ENCODE results near the gene SPRYD3.
A peak's percentile ranks its signal among the peaks of the same experiment; 100 is the strongest.

Gene SPRYD3

GRCh38 chr12:53086361-53086760 lies 7.2 kb upstream of the SPRYD3 start:
- TF ChIP-seq YY1 (IDR thresholded peaks at IDR 0.05; ENCODE audit: low read depth) = no peak

GRCh38 chr12:53082637-53083175 lies 3.5 kb upstream of the SPRYD3 start:
- TF ChIP-seq EP300 (IDR thresholded peaks at IDR 0.05; ENCODE audit: borderline replicate concordance) (no peak), YY1 (IDR thresholded peaks at IDR 0.05; ENCODE audit: low read depth) (no peak), ZBTB7A (IDR thresholded peaks at IDR 0.05; ENCODE audit: low read depth) (no peak), TCF12 (IDR thresholded peaks at IDR 0.05; ENCODE audit: low read depth) (no peak), REST (IDR thresholded peaks at IDR 0.05; ENCODE audit: low read depth) (no peak), FOXM1 (IDR thresholded peaks at IDR 0.05; ENCODE audit: borderline replicate concordance, low read depth) (no peak), CREB1 (IDR thresholded peaks at IDR 0.05; ENCODE audit: low read depth) (no peak), CEBPB (IDR thresholded peaks at IDR 0.05) (no peak), NFIC (IDR thresholded peaks at IDR 0.05) (no peak), RAD21 (IDR thresholded peaks at IDR 0.05; ENCODE audit: low read depth) (no peak), MAX (IDR thresholded peaks at IDR 0.05) (no peak), EGR1 (IDR thresholded peaks at IDR 0.05) (no peak)
- TF ChIP-seq, protein P1, sequence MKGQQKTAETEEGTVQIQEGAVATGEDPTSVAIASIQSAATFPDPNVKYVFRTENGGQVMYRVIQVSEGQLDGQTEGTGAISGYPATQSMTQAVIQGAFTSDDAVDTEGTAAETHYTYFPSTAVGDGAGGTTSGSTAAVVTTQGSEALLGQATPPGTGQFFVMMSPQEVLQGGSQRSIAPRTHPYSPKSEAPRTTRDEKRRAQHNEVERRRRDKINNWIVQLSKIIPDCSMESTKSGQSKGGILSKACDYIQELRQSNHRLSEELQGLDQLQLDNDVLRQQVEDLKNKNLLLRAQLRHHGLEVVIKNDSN (IDR thresholded peaks at IDR 0.05) = no peak

GRCh38 chr12:53078425-53079225 lies 565 bp downstream of the SPRYD3 start:
- peak; percentile 46 for TF ChIP-seq NFIC (IDR thresholded peaks at IDR 0.05)
- TF ChIP-seq TEAD4 (IDR thresholded peaks at IDR 0.05) = no peak
- TF ChIP-seq, protein P1 (IDR thresholded peaks at IDR 0.05) = peak; percentile 83
- peak; percentile 86 for TF ChIP-seq MAX (IDR thresholded peaks at IDR 0.05)
- no peak for TF ChIP-seq EGR1 (IDR thresholded peaks at IDR 0.05)

DNA sequence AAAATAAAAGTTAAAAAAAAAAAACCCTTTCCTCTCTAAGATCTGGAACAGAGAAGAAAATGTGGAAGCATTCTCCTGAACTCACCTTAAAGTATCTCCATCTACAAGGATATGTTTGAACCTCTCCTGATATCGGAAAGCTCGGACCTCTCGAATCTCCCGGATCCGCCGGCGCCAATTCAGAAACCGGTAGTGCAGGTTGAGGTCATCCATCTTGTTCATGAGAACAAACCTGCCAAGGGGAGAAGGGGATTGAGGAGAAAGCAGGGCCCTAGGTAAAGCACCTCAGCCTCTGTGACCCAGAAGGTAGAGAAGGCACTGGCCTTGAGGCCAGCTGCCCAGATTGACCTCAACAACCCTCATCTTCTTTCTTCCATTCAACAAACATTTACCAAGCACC lies 2.2 kb downstream of the SPRYD3 start:
- no peak for TF ChIP-seq REST (IDR thresholded peaks at IDR 0.05; ENCODE audit: low read depth)
- no peak for TF ChIP-seq CEBPB (IDR thresholded peaks at IDR 0.05)
- no peak for TF ChIP-seq NFIC (IDR thresholded peaks at IDR 0.05)
- no peak for TF ChIP-seq EGR1 (IDR thresholded peaks at IDR 0.05)
- no peak for TF ChIP-seq MAX (IDR thresholded peaks at IDR 0.05)
- no peak for TF ChIP-seq RAD21 (IDR thresholded peaks at IDR 0.05; ENCODE audit: low read depth)
- no peak for TF ChIP-seq YY1 (IDR thresholded peaks at IDR 0.05; ENCODE audit: low read depth)
- no peak for TF ChIP-seq EP300 (IDR thresholded peaks at IDR 0.05; ENCODE audit: borderline replicate concordance)
- TF ChIP-seq FOXM1 (IDR thresholded peaks at IDR 0.05; ENCODE audit: borderline replicate concordance, low read depth) = no peak
- no peak for TF ChIP-seq ZBTB7A (IDR thresholded peaks at IDR 0.05; ENCODE audit: low read depth)
- no peak for TF ChIP-seq TEAD4 (IDR thresholded peaks at IDR 0.05)

DNA sequence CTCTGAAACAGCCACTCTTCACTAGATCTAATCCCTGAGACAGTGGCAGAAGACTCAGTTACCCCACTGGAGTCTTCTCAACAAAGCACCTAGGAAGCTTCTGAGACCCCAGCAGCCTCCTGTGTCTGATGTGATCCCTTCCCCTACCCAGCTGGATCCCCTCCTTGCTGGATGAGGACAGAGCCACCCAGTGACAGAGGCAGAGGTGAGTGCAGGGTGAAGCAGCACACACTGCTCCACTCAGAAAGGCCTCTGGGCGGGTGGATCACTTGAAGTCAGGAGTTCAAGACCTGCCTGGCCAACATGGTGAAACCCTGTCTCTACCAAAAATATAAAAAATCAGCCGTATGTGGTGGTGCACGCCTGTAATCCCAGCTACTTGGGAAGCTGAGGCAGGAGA lies 2.7 kb downstream of the SPRYD3 start:
- TF ChIP-seq EP300 (IDR thresholded peaks at IDR 0.05; ENCODE audit: borderline replicate concordance) (no peak), TAF1 (IDR thresholded peaks at IDR 0.05; ENCODE audit: low read depth) (no peak), ZBTB7A (IDR thresholded peaks at IDR 0.05; ENCODE audit: low read depth) (no peak), EGR1 (IDR thresholded peaks at IDR 0.05) (no peak), TEAD4 (IDR thresholded peaks at IDR 0.05) (no peak), NFIC (IDR thresholded peaks at IDR 0.05) (no peak), RAD21 (IDR thresholded peaks at IDR 0.05; ENCODE audit: low read depth) (no peak), CREB1 (IDR thresholded peaks at IDR 0.05; ENCODE audit: low read depth) (no peak), CEBPB (IDR thresholded peaks at IDR 0.05) (no peak), YY1 (IDR thresholded peaks at IDR 0.05; ENCODE audit: low read depth) (no peak), FOXM1 (IDR thresholded peaks at IDR 0.05; ENCODE audit: borderline replicate concordance, low read depth) (no peak), REST (IDR thresholded peaks at IDR 0.05; ENCODE audit: low read depth) (no peak), TCF12 (IDR thresholded peaks at IDR 0.05; ENCODE audit: low read depth) (no peak)
- TF ChIP-seq, protein P1 (IDR thresholded peaks at IDR 0.05) = no peak

All from Ishikawa (cell line).